HG03571 (cell line): ENCODE results near the gene TTC38.

Experiments used
- ATAC-seq: cut with Tn5 transposase; IDR thresholded peaks from one replicate; pipeline ENCODE4 v1.9.1; 2021; ENCODE audit not compliant: unreplicated experiment

Gene TTC38

GRCh38 chr22:46276563-46276962 lies 8.8 kb downstream of the TTC38 start:
- no peak for ATAC-seq

GRCh38 chr22:46278656-46279645 lies 11.1 kb downstream of the TTC38 start:
- no peak for ATAC-seq

GRCh38 chr22:46280063-46280817 lies 12.4 kb downstream of the TTC38 start:
- no peak for ATAC-seq

- ATAC-seq: no peak
Measured at GRCh38 chr22:46280999-46281623, 13.3 kb downstream of the TTC38 start.

- no peak for ATAC-seq
Measured at GRCh38 chr22:46281866-46282678, 14.3 kb downstream of the TTC38 start.

- ATAC-seq: no peak
Measured at GRCh38 chr22:46286006-46286405, 18.2 kb downstream of the TTC38 start.

GRCh38 chr22:46286941-46287872 lies 19.4 kb downstream of the TTC38 start:
- no peak for ATAC-seq

GRCh38 chr22:46287873-46288751 lies 20.3 kb downstream of the TTC38 start:
- peak; percentile 73 for ATAC-seq

GRCh38 chr22:46288846-46289243 lies 21.0 kb downstream of the TTC38 start:
- ATAC-seq: no peak

- no peak for ATAC-seq
Measured at GRCh38 chr22:46289244-46289891, 21.6 kb downstream of the TTC38 start.

GRCh38 chr22:46290121-46290842 lies 22.5 kb downstream of the TTC38 start:
- ATAC-seq: no peak

- ATAC-seq: no peak
Measured at GRCh38 chr22:46290843-46291785, 23.3 kb downstream of the TTC38 start.

GRCh38 chr22:46292173-46292572 lies 24.4 kb downstream of the TTC38 start:
- ATAC-seq: no peak

GRCh38 chr22:46292732-46293131 lies 24.9 kb downstream of the TTC38 start:
- no peak for ATAC-seq

GRCh38 chr22:46293577-46294260 lies 25.9 kb downstream of the TTC38 start:
- ATAC-seq: no peak

GRCh38 chr22:46294784-46295183 lies 27.0 kb downstream of the TTC38 start:
- ATAC-seq: no peak
